Peyer's patch (tissue), 4 donors: ENCODE results near the gene GRN.

ENCODE experiments used
- POLR2A ChIP-seq, 2 donors: fragments of 450-650 bp; IDR thresholded peaks; one replicate each; pipeline ENCODE4 v1.5.1; 2017; ENCODE audit warnings: antibody characterized with exemption in 2 of 2, mild to moderate bottlenecking in 2 of 2, moderate library complexity in 2 of 2
- TF ChIP-seq, protein P1 (sequence below), 6 experiments: fragments of 450-650 bp in 4 of 6; fragments of 200-600 bp in 2 of 6; sonication (generic) in 1 of 6; IDR thresholded peaks; one replicate each; pipeline ENCODE4 v1.5.1; 2017 to 2019; ENCODE audit warnings: antibody characterized with exemption in 6 of 6, mild to moderate bottlenecking in 3 of 6, moderate library complexity in 1 of 6

DNA sequence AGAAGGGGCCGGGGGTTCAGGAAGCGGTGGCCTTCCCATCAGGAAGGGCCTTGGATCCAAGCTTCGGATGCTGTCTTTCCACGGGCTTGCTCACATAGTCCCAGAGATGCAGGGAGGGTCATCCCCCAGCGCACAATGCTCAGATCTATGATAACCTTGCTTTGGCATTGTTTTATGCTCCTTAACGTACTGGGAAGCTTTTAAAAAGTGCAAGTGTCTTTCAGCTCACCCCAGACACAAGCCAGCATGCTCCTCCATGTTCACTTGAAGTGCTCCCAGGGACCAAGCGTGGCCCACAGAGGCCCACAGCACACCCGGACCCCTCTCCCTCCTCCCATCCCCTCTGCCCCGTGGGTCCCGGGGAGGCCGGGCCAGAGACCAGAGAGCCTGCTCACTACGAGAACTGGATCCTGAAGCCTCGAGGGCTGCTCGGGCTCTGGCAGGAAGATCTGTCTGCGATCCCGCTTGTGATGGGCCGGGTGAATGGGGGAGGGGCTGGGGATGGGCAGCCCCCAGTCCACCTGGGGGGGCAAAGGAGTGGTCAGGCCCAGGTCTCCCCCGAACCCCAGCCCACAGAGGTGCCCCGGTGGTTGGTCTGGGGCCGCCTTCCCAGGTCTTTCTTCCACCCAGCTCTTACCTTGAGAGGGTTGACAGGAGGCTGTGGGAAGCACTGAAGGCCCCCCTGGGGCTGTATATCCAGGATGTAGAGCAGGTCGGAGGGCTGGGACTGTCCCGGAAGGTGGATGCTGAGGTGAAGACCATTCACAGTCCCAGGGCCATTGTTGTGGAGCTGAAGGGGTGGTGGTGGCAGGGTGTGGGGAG, 30.3 kb downstream of the GRN start:
- TF ChIP-seq POLR2A (IDR thresholded peaks at IDR 0.05): no peak
- TF ChIP-seq, protein P1, sequence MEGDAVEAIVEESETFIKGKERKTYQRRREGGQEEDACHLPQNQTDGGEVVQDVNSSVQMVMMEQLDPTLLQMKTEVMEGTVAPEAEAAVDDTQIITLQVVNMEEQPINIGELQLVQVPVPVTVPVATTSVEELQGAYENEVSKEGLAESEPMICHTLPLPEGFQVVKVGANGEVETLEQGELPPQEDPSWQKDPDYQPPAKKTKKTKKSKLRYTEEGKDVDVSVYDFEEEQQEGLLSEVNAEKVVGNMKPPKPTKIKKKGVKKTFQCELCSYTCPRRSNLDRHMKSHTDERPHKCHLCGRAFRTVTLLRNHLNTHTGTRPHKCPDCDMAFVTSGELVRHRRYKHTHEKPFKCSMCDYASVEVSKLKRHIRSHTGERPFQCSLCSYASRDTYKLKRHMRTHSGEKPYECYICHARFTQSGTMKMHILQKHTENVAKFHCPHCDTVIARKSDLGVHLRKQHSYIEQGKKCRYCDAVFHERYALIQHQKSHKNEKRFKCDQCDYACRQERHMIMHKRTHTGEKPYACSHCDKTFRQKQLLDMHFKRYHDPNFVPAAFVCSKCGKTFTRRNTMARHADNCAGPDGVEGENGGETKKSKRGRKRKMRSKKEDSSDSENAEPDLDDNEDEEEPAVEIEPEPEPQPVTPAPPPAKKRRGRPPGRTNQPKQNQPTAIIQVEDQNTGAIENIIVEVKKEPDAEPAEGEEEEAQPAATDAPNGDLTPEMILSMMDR (IDR thresholded peaks at IDR 0.05): no peak
